Keratinocyte (primary cell): ENCODE measurements around the gene ZNF544.

Experiments used
- EZH2 ChIP-seq: IDR thresholded peaks from one replicate; pipeline ENCODE4 v1.6.1; 2012; ENCODE audit warnings: inconsistent platforms, mild to moderate bottlenecking, low read length, moderate library complexity
- TF ChIP-seq, protein P1 (sequence below), 3 experiments: IDR thresholded peaks in 1 of 3; conservative IDR thresholded peaks in 1 of 3; optimal IDR thresholded peaks in 1 of 3; 2 replicates in 2 of 3; 3 replicates in 1 of 3; pipeline versions ENCODE3 to v1.5.1; 2011; ENCODE audit warnings: low read length in 3 of 3, mild to moderate bottlenecking in 3 of 3, moderate library complexity in 2 of 3, control low read depth in 1 of 3, inconsistent platforms in 1 of 3; ENCODE audit not compliant: insufficient read depth in 2 of 3; ENCODE audit errors: extremely low read depth in 1 of 3

DNA sequence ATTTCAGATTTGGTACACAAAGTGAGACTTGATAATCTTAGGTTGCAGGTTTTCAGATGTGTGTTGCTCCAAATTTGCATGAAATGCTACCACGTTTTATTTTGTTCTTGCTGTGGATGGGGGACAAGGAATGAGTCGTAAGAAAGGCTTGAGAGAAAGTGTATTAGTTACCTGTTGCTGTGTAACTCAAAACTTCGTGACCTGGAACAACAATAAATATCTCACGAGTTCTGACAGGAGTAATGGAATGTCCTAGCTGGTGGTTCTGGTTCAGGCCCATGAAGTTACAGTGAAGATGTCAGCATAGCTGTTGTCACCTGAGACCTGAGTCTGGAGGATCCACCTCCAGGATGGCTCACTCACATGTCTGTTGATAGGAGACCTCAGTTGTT lies 51.2 kb downstream of the ZNF544 start:
- TF ChIP-seq, protein P1, sequence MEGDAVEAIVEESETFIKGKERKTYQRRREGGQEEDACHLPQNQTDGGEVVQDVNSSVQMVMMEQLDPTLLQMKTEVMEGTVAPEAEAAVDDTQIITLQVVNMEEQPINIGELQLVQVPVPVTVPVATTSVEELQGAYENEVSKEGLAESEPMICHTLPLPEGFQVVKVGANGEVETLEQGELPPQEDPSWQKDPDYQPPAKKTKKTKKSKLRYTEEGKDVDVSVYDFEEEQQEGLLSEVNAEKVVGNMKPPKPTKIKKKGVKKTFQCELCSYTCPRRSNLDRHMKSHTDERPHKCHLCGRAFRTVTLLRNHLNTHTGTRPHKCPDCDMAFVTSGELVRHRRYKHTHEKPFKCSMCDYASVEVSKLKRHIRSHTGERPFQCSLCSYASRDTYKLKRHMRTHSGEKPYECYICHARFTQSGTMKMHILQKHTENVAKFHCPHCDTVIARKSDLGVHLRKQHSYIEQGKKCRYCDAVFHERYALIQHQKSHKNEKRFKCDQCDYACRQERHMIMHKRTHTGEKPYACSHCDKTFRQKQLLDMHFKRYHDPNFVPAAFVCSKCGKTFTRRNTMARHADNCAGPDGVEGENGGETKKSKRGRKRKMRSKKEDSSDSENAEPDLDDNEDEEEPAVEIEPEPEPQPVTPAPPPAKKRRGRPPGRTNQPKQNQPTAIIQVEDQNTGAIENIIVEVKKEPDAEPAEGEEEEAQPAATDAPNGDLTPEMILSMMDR (optimal IDR thresholded peaks at IDR 0.05 in 1 of 3, IDR thresholded peaks at IDR 0.05 in 1 of 3, conservative IDR thresholded peaks at IDR 0.05 in 1 of 3; ENCODE audit: extremely low read depth in 1 of 3, insufficient read depth in 2 of 3, low read length in 3 of 3): no peak
- no peak for TF ChIP-seq EZH2
